Body of pancreas (tissue), 4 donors: ENCODE measurements around the gene OSCP1.

Experiments used
- CTCF ChIP-seq, 7 experiments: fragments of 450-650 bp in 4 of 7; fragments of 200-600 bp in 3 of 7; sonication (generic) in 3 of 7; IDR thresholded peaks; one replicate each; pipeline ENCODE4 v1.5.1; 2016 to 2019; ENCODE audit warnings: antibody characterized with exemption in 7 of 7
- POLR2A ChIP-seq, 3 donors: fragments of 450-650 bp; IDR thresholded peaks; one replicate each; pipeline ENCODE4 v1.6.1; 2016; ENCODE audit warnings: antibody characterized with exemption in 3 of 3, mild to moderate bottlenecking in 2 of 3

GRCh38 chr1:36392836-36393235 lies 57.4 kb downstream of the OSCP1 start:
- TF ChIP-seq CTCF (IDR thresholded peaks at IDR 0.05), result no peak
- TF ChIP-seq POLR2A (IDR thresholded peaks at IDR 0.05), result no peak
